CD4-positive, alpha-beta memory T cell (primary cell): ENCODE results near the gene YTHDF1. TPM values are rescaled to one million over a fixed set of nuclear protein-coding genes. Genes with fewer than 3 reads are reported as not detected.

Source experiments
- CTCF ChIA-PET: fragments of 350-600 bp; sonication (Branson Sonifier 250); formaldehyde crosslinking; loops from one replicate; lab custom pipeline; 2021; ENCODE audit warnings: inconsistent platforms; ENCODE audit not compliant: partially characterized antibody; lab: Charles Lee
- POLR2A ChIA-PET: fragments of 350-600 bp; sonication (Branson Sonifier 250); formaldehyde crosslinking; loops from one replicate; lab custom pipeline; 2021; ENCODE audit not compliant: partially characterized antibody; lab: Charles Lee
- DNase-seq, 5 donors: peaks; one replicate each; pipeline versions ENCODE4 v3.0.0 to v3.0.0-alpha.2; 2020 to 2022; ENCODE audit warnings: mixed read lengths in 1 of 5
- H3K27ac ChIP-seq: one replicate; pipeline ENCODE4 v1.7.0; 2013; ENCODE audit warnings: low read depth, low read length
- H3K27me3 ChIP-seq: 2 replicates; pipeline ENCODE4 v1.7.0; 2013; ENCODE audit warnings: mild to moderate bottlenecking, low read length, moderate library complexity; ENCODE audit not compliant: insufficient read depth
- H3K36me3 ChIP-seq: 2 replicates; pipeline ENCODE4 v1.7.0; 2013; ENCODE audit warnings: mild to moderate bottlenecking, low read length, moderate library complexity; ENCODE audit not compliant: insufficient read depth
- H3K4me1 ChIP-seq: 2 replicates; pipeline ENCODE4 v1.7.0; 2013; ENCODE audit warnings: mild to moderate bottlenecking, low read length, moderate library complexity; ENCODE audit not compliant: insufficient read depth
- H3K4me3 ChIP-seq, 2 donors: one replicate each; pipeline ENCODE4 v1.7.0; 2013; ENCODE audit warnings: low read length in 2 of 2, mild to moderate bottlenecking in 1 of 2
- H3K9me3 ChIP-seq, 2 donors: one replicate each; pipeline ENCODE4 v1.7.0; 2013; ENCODE audit warnings: low read length in 2 of 2, control low read depth in 1 of 2; ENCODE audit not compliant: control insufficient read depth in 1 of 2
- H3K27ac Mint-ChIP-seq, 7 donors: one replicate each; pipeline ENCODE4 v1.8.0; 2020 to 2021; ENCODE audit warnings: mixed read lengths in 7 of 7, mild to moderate bottlenecking in 6 of 7, inconsistent platforms in 3 of 7, moderate library complexity in 3 of 7
- H3K27me3 Mint-ChIP-seq, 2 donors: one replicate each; pipeline ENCODE4 v1.8.0; 2020 to 2021; ENCODE audit warnings: mixed read lengths in 2 of 2
- H3K36me3 Mint-ChIP-seq, 2 donors: one replicate each; pipeline ENCODE4 v1.8.0; 2020 to 2021; ENCODE audit warnings: mixed read lengths in 2 of 2, inconsistent platforms in 1 of 2, mild to moderate bottlenecking in 1 of 2
- H3K4me1 Mint-ChIP-seq, 4 donors: one replicate each; pipeline ENCODE4 v1.8.0; 2020 to 2021; ENCODE audit warnings: mixed read lengths in 4 of 4, mild to moderate bottlenecking in 1 of 4
- H3K4me3 Mint-ChIP-seq, 8 donors: one replicate each; pipeline ENCODE4 v1.8.0; 2020 to 2021; ENCODE audit warnings: mixed read lengths in 8 of 8, mild to moderate bottlenecking in 7 of 8, moderate library complexity in 6 of 8, inconsistent platforms in 3 of 8
- H3K9me3 Mint-ChIP-seq, 8 donors: one replicate each; pipeline ENCODE4 v1.8.0; 2020 to 2021; ENCODE audit warnings: mixed read lengths in 8 of 8, mild to moderate bottlenecking in 5 of 8, inconsistent platforms in 3 of 8, moderate library complexity in 1 of 8
- intact Hi-C: fragments of 100-400 bp; cut with micrococcal nuclease; formaldehyde crosslinking; loops from one replicate; pipeline ENCODE4 v1.15.1; 2023
- polyA plus RNA-seq, 2 donors: library from polyadenylated mRNA; unstranded; fragments of 300-500 nt; fragmentation: Illumina TruSeq; gene quantifications; one replicate each; pipeline ENCODE4 v1.2.3, GENCODE V29; 2021
- total RNA-seq, 2 experiments: library from RNA; stranded (reverse); gene quantifications; one replicate each; pipeline ENCODE4 v1.2.3, GENCODE V29; 2021

YTHDF1 gene
- total and polyA plus RNA-seq, 4 experiments from 2014 or later: 21.1 to 48.1 (median 45.4) TPM

- no peak overlapping the region for H3K27ac ChIP-seq
- Mint-ChIP-seq H3K27me3 (peaks cover 25 to 28% of the 10 kb centered on the region in 2 donors), H3K4me1 (peaks cover 2 to 6% (median 5%) of the 10 kb centered on the region in 4 donors), H3K27ac (no peak overlapping the region), H3K9me3 (peaks cover 0 to 2% (median 0%) of the 10 kb centered on the region in 8 donors), H3K36me3 (no peaks in the 10 kb centered on the region), H3K4me3 (no peak overlapping the region)
- ChIA-PET CTCF (interaction anchor here (1.1 kb wide), 1 partner anchor 37 kb away, joined by 3 read pairs; no protein-coding TSS in a partner anchor), POLR2A (no interaction called here)
- H3K4me1 ChIP-seq: no peaks in the 10 kb centered on the region
- H3K4me3 ChIP-seq: no peak overlapping the region
- no peak for DNase-seq
- H3K27me3 ChIP-seq: peaks cover 4% of the 10 kb centered on the region
- no peaks in the 10 kb centered on the region for H3K9me3 ChIP-seq
- intact Hi-C loops: no loop called here
- no peaks in the 10 kb centered on the region for H3K36me3 ChIP-seq
Observed at GRCh38 chr20:63260521-63260920, 44.6 kb upstream of the YTHDF1 start.

- Mint-ChIP-seq H3K36me3 (no peaks in the 10 kb centered on the region), H3K9me3 (peaks cover 0 to 2% (median 0%) of the 10 kb centered on the region in 8 donors), H3K4me1 (peaks cover 3 to 7% (median 6%) of the 10 kb centered on the region in 4 donors), H3K27ac (peak overlapping the region in 1 of 7 donors; percentile 50), H3K4me3 (no peak overlapping the region), H3K27me3 (peaks cover 27 to 31% of the 10 kb centered on the region in 2 donors)
- no peaks in the 10 kb centered on the region for H3K4me1 ChIP-seq
- no peaks in the 10 kb centered on the region for H3K9me3 ChIP-seq
- intact Hi-C loops: no loop called here
- peaks cover 8% of the 10 kb centered on the region for H3K27me3 ChIP-seq
- H3K27ac ChIP-seq: no peak overlapping the region
- no peak for DNase-seq
- ChIA-PET POLR2A (no interaction called here), CTCF (interaction anchor here (1.1 to 2.1 kb wide), 2 partner anchors 36 kb away, joined by 3 to 6 read pairs; no protein-coding TSS in a partner anchor)
- H3K4me3 ChIP-seq: no peak overlapping the region
- H3K36me3 ChIP-seq: no peaks in the 10 kb centered on the region
Observed at GRCh38 chr20:63259734-63260460, 44.0 kb upstream of the YTHDF1 start.

- Histone ChIP-seq H3K9me3 (no peaks in the 10 kb centered on the region), H3K4me1 (no peaks in the 10 kb centered on the region), H3K27ac (no peak overlapping the region), H3K4me3 (no peak overlapping the region), H3K27me3 (peaks cover 8% of the 10 kb centered on the region), H3K36me3 (no peaks in the 10 kb centered on the region)
- Mint-ChIP-seq H3K27ac (no peak overlapping the region), H3K36me3 (no peaks in the 10 kb centered on the region), H3K27me3 (peaks cover 23 to 28% of the 10 kb centered on the region in 2 donors), H3K4me3 (no peak overlapping the region), H3K4me1 (peaks cover 3 to 7% (median 6%) of the 10 kb centered on the region in 4 donors), H3K9me3 (no peaks in the 10 kb centered on the region)
- intact Hi-C loops: no loop called here
- CTCF ChIA-PET: interaction anchor here (2.1 kb wide), 1 partner anchor 35 kb away, joined by 6 read pairs; no protein-coding TSS in a partner anchor
- POLR2A ChIA-PET: no interaction called here
- no peak for DNase-seq
Observed at GRCh38 chr20:63258781-63259180, 42.9 kb upstream of the YTHDF1 start.

- intact Hi-C loops: no loop called here
- no peak for DNase-seq
- no peak overlapping the region for H3K27ac Mint-ChIP-seq
- ChIA-PET POLR2A (no interaction called here), CTCF (interaction anchor here (2.1 kb wide), 1 partner anchor 34 kb away, joined by 6 read pairs; no protein-coding TSS in a partner anchor)
- H3K4me1 ChIP-seq: peaks cover 8% of the 10 kb centered on the region
- H3K4me3 ChIP-seq: no peak overlapping the region
- peaks cover 16% of the 10 kb centered on the region for H3K27me3 ChIP-seq
- no peaks in the 10 kb centered on the region for H3K36me3 Mint-ChIP-seq
- H3K36me3 ChIP-seq: no peaks in the 10 kb centered on the region
- no peak overlapping the region for H3K4me3 Mint-ChIP-seq
- no peaks in the 10 kb centered on the region for H3K9me3 ChIP-seq
- peaks cover 28 to 30% of the 10 kb centered on the region in 2 donors for H3K27me3 Mint-ChIP-seq
- peaks cover 0 to 3% (median 0%) of the 10 kb centered on the region in 8 donors for H3K9me3 Mint-ChIP-seq
- peaks cover 6 to 12% (median 12%) of the 10 kb centered on the region in 4 donors for H3K4me1 Mint-ChIP-seq
- H3K27ac ChIP-seq: no peak overlapping the region
Observed at GRCh38 chr20:63257629-63258028, 41.7 kb upstream of the YTHDF1 start.

- no peak overlapping the region for H3K27ac ChIP-seq
- H3K27me3 Mint-ChIP-seq: peaks cover 33 to 34% of the 10 kb centered on the region in 2 donors
- ChIA-PET CTCF (no interaction called here), POLR2A (no interaction called here)
- peaks cover 8% of the 10 kb centered on the region for H3K4me1 ChIP-seq
- peaks cover 0 to 4% (median 0%) of the 10 kb centered on the region in 8 donors for H3K9me3 Mint-ChIP-seq
- H3K36me3 ChIP-seq: no peaks in the 10 kb centered on the region
- intact Hi-C loops: no loop called here
- H3K9me3 ChIP-seq: no peaks in the 10 kb centered on the region
- no peak overlapping the region for H3K27ac Mint-ChIP-seq
- H3K4me3 Mint-ChIP-seq: peak overlapping the region in 1 of 8 donors; percentile 50
- H3K36me3 Mint-ChIP-seq: no peaks in the 10 kb centered on the region
- no peak for DNase-seq
- peaks cover 19% of the 10 kb centered on the region for H3K27me3 ChIP-seq
- no peak overlapping the region for H3K4me3 ChIP-seq
- peaks cover 7 to 13% (median 9%) of the 10 kb centered on the region in 4 donors for H3K4me1 Mint-ChIP-seq
Observed at GRCh38 chr20:63256954-63257353, 41.0 kb upstream of the YTHDF1 start.

- Mint-ChIP-seq H3K36me3 (no peaks in the 10 kb centered on the region), H3K27ac (no peak overlapping the region), H3K4me1 (peaks cover 7 to 13% (median 9%) of the 10 kb centered on the region in 4 donors), H3K4me3 (no peak overlapping the region), H3K27me3 (peaks cover 31 to 38% of the 10 kb centered on the region in 2 donors), H3K9me3 (peaks cover 0 to 4% (median 0%) of the 10 kb centered on the region in 8 donors)
- H3K27me3 ChIP-seq: peaks cover 19% of the 10 kb centered on the region
- ChIA-PET CTCF (interaction anchor here (0.8 kb wide), 1 partner anchor 467 kb away, joined by 3 read pairs; no protein-coding TSS in a partner anchor), POLR2A (no interaction called here)
- H3K4me1 ChIP-seq: peaks cover 8% of the 10 kb centered on the region
- H3K36me3 ChIP-seq: no peaks in the 10 kb centered on the region
- no peak overlapping the region for H3K27ac ChIP-seq
- H3K9me3 ChIP-seq: no peaks in the 10 kb centered on the region
- no peak for DNase-seq
- intact Hi-C loops: no loop called here
- H3K4me3 ChIP-seq: no peak overlapping the region
Observed at GRCh38 chr20:63255931-63256704, 40.2 kb upstream of the YTHDF1 start.
